Uterus (tissue), 2 donors: ENCODE results near the gene TRIM7.

Experiments used
- POLR2A ChIP-seq, 2 donors: fragments of 450-650 bp; IDR thresholded peaks; one replicate each; pipeline ENCODE4 v1.6.1; 2016; ENCODE audit warnings: antibody characterized with exemption in 2 of 2, mild to moderate bottlenecking in 1 of 2, moderate library complexity in 1 of 2
- TF ChIP-seq, protein P1 (sequence below), 4 experiments: fragments of 200-600 bp in 2 of 4; fragments of 450-650 bp in 2 of 4; sonication (generic) in 2 of 4; IDR thresholded peaks; one replicate each; pipeline ENCODE4 v1.5.1; 2016 to 2019; ENCODE audit warnings: antibody characterized with exemption in 4 of 4, mild to moderate bottlenecking in 2 of 4, moderate library complexity in 1 of 4

DNA sequence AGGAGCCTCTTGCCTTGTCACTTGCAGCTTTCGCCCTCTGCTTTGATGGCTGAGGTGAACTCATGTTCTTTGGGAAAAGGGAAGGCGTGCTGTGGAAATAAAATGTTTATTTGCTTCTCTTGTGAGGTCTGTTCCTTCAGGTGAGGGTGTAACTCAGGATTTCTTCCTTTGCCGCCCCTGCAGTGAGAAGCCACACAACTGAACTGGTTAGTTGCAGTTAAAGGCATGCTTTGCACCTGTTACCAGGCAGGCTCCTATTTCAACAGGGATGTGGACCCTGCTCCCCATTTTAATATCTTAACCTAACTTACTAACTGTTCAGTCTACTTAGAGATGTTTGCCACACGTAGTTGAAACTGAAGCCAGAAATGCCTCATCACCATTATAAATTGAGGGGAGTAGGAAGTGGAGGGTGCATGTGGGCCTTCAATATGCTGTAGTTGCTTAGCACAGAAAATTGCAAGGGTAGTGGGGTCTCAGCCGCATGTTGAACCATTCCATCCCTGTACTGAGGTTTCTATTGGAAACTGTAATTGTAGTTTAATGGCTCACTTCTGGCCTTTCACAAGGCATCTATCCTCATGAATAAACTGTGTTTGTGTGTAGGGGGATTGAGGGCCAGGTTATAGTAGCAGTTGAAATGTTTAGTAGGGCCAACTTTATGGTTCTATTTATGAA, 30.8 kb upstream of the TRIM7 start:
- TF ChIP-seq, protein P1, sequence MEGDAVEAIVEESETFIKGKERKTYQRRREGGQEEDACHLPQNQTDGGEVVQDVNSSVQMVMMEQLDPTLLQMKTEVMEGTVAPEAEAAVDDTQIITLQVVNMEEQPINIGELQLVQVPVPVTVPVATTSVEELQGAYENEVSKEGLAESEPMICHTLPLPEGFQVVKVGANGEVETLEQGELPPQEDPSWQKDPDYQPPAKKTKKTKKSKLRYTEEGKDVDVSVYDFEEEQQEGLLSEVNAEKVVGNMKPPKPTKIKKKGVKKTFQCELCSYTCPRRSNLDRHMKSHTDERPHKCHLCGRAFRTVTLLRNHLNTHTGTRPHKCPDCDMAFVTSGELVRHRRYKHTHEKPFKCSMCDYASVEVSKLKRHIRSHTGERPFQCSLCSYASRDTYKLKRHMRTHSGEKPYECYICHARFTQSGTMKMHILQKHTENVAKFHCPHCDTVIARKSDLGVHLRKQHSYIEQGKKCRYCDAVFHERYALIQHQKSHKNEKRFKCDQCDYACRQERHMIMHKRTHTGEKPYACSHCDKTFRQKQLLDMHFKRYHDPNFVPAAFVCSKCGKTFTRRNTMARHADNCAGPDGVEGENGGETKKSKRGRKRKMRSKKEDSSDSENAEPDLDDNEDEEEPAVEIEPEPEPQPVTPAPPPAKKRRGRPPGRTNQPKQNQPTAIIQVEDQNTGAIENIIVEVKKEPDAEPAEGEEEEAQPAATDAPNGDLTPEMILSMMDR (IDR thresholded peaks at IDR 0.05): no peak
- TF ChIP-seq POLR2A (IDR thresholded peaks at IDR 0.05): no peak
